Stomach (tissue), 4 donors: ENCODE results near the gene BICD2.

Experiments used
- CTCF ChIP-seq, 7 experiments: fragments of 450-650 bp in 4 of 7; fragments of 200-600 bp in 3 of 7; sonication (generic) in 3 of 7; IDR thresholded peaks; one replicate each; pipeline ENCODE4 v1.5.1; 2016 to 2019; ENCODE audit warnings: antibody characterized with exemption in 7 of 7, control low read depth in 2 of 7, mild to moderate bottlenecking in 1 of 7
- POLR2A ChIP-seq, 4 donors: fragments of 450-650 bp; IDR thresholded peaks; one replicate each; pipeline ENCODE4 v1.6.1; 2016; ENCODE audit warnings: antibody characterized with exemption in 4 of 4, control low read depth in 2 of 4, mild to moderate bottlenecking in 1 of 4, moderate library complexity in 1 of 4
- POLR2AphosphoS5 ChIP-seq, 3 donors: sonication (generic); formaldehyde crosslinking; IDR thresholded peaks; one replicate each; pipeline ENCODE4 v1.6.1; 2016; ENCODE audit warnings: antibody characterized with exemption in 3 of 3

DNA sequence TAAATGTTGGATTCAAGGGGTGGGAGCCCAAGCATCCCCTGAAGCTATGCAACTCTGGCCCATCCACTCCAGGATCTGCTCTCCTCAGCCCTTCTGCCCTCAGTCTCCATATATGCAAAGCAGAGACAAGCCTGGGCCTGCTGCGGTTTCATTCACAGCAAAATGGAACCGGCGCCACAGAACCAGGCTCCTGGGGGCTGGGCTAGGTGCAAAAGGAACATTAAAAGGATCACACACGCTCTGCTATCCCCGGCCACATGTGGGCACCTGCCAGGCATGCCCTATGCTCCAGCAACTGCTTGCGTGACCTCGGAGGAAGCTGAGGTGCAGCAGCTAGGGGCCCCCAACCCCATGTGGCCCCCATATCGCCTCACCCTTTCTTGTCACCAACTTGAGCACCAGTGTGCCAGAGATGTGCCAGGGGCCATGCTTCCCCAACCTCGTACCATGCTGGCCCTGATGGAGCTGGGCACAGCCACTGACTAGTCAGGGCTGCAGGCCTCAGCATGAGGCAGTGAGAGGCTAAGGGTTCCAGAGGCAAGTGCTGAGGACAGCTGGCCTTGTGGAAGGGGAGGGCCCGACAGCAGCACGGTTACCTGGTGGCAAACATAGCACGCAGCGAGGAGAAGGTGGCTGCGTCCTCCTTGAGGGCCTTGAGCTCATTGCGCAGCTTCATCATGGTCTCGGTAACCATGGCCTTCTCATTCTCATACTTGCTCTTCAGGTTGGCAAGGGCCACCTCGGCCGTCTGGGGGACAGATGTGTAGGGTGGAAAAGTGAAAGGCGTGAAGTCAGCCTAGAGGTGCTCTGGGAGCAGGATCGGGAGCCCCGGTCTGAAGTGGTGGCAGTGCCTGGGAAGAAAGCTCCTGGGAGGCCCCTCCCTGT lies 47.2 kb downstream of the BICD2 start:
- TF ChIP-seq CTCF (IDR thresholded peaks at IDR 0.05), result no peak
- no peak for TF ChIP-seq POLR2A (IDR thresholded peaks at IDR 0.05)
- TF ChIP-seq POLR2AphosphoS5 (IDR thresholded peaks at IDR 0.05), result no peak
